HepG2 (cell line): ENCODE results near the gene UPB1. TPM values are rescaled to one million over a fixed set of nuclear protein-coding genes. Genes with fewer than 3 reads are reported as not detected.
A peak's percentile ranks its signal among the peaks of the same experiment; 100 is the strongest.

Source experiments
- ATF6 ChIP-seq: sonication (generic); formaldehyde crosslinking; conservative IDR thresholded peaks from 2 replicates; pipeline ENCODE4 v1.4.0; 2020; ENCODE audit warnings: missing genetic modification reagents
- CEBPG ChIP-seq: IDR thresholded peaks from 2 replicates; pipeline ENCODE4 v1.6.1; 2016
- ETV5 ChIP-seq: IDR thresholded peaks from 2 replicates; pipeline ENCODE4 v1.6.1; 2018; ENCODE audit warnings: missing biosample characterization, missing genetic modification reagents, inconsistent platforms, borderline replicate concordance
- FOXK1 ChIP-seq: sonication (generic); formaldehyde crosslinking; IDR thresholded peaks from 2 replicates; pipeline ENCODE4 v1.4.0; 2020; ENCODE audit warnings: low read depth, missing genetic modification reagents, borderline replicate concordance
- FOXP4 ChIP-seq: sonication (generic); formaldehyde crosslinking; IDR thresholded peaks from 2 replicates; pipeline ENCODE4 v1.4.0; 2020; ENCODE audit warnings: missing genetic modification reagents
- HOMEZ ChIP-seq: IDR thresholded peaks from 2 replicates; pipeline ENCODE4 v1.6.1; 2016; ENCODE audit warnings: low read depth
- JUNB ChIP-seq: sonication (generic); formaldehyde crosslinking; IDR thresholded peaks from 2 replicates; pipeline ENCODE4 v1.8.0; 2022; ENCODE audit warnings: missing genetic modification reagents, mild to moderate bottlenecking, borderline replicate concordance
- KLF13 ChIP-seq: sonication (generic); formaldehyde crosslinking; IDR thresholded peaks from 2 replicates; pipeline ENCODE4 v1.4.0; 2020; ENCODE audit warnings: mild to moderate bottlenecking, missing genetic modification reagents
- MAZ ChIP-seq, 2 experiments: sonication (generic) in 1 of 2; formaldehyde crosslinking in 1 of 2; IDR thresholded peaks; 2 replicates each; pipeline versions ENCODE4 v1.5.0 to v1.6.1; 2012 to 2020; ENCODE audit warnings: low read depth in 2 of 2, mild to moderate bottlenecking in 2 of 2, borderline replicate concordance in 1 of 2, improper control_type of control experiment in 1 of 2, low read length in 1 of 2, missing genetic modification reagents in 1 of 2, moderate library complexity in 1 of 2
- MEIS2 ChIP-seq: sonication (generic); formaldehyde crosslinking; IDR thresholded peaks from 2 replicates; pipeline ENCODE4 v1.9.0; 2021; ENCODE audit warnings: mild to moderate bottlenecking, missing genetic modification reagents
- RFXANK ChIP-seq: IDR thresholded peaks from 2 replicates; pipeline ENCODE4 v1.6.1; 2016
- SRF ChIP-seq: IDR thresholded peaks from 2 replicates; pipeline ENCODE4 v1.6.1; 2011; ENCODE audit warnings: mild to moderate bottlenecking, low read depth, low read length, moderate library complexity
- STAG1 ChIP-seq: sonication (generic); formaldehyde crosslinking; IDR thresholded peaks from 2 replicates; pipeline ENCODE4 v1.4.0; 2020; ENCODE audit warnings: missing genetic modification reagents
- TEAD2 ChIP-seq: sonication (generic); formaldehyde crosslinking; IDR thresholded peaks from 2 replicates; pipeline ENCODE4 v1.9.0; 2021; ENCODE audit warnings: missing genetic modification reagents
- TRIM24 ChIP-seq: sonication (generic); formaldehyde crosslinking; IDR thresholded peaks from 2 replicates; pipeline ENCODE4 v1.8.0; 2022; ENCODE audit warnings: mild to moderate bottlenecking, missing genetic modification reagents
- YEATS4 ChIP-seq: sonication (generic); formaldehyde crosslinking; IDR thresholded peaks from 2 replicates; pipeline ENCODE4 v1.4.0; 2020; ENCODE audit warnings: missing genetic modification reagents, borderline replicate concordance
- ZNF282 ChIP-seq: fragments of 450-650 bp; IDR thresholded peaks from 2 replicates; pipeline ENCODE4 v1.6.1; 2018; ENCODE audit not compliant: partially characterized antibody
- ZNF607 ChIP-seq: sonication (generic); formaldehyde crosslinking; IDR thresholded peaks from 2 replicates; pipeline ENCODE4 v1.5.1; 2020; ENCODE audit warnings: missing genetic modification reagents, mild to moderate bottlenecking, borderline replicate concordance
- ZSCAN22 ChIP-seq: sonication (generic); formaldehyde crosslinking; IDR thresholded peaks from 2 replicates; pipeline ENCODE4 v1.4.0; 2020; ENCODE audit warnings: mild to moderate bottlenecking, missing genetic modification reagents
- polyA plus RNA-seq, 8 experiments: library from polyadenylated mRNA; depleted of rRNA in 3 of 8; stranded (reverse) in 7 of 8; unstranded in 1 of 8; fragments of >200 nt; fragmentation: Illumina TruSeq in 4 of 8; extraction: Trizol in 4 of 8; gene quantifications; 2 replicates each; pipeline versions ENCODE4 v1.2.1 to v1.2.3, GENCODE V29; 2011 to 2016; ENCODE audit warnings: low read depth in 4 of 8, missing spikeins in 1 of 8, mixed read lengths in 1 of 8; ENCODE audit not compliant: insufficient read depth in 1 of 8
- total RNA-seq, 5 experiments: library from RNA; depleted of rRNA; stranded (reverse); fragments of >200 nt; fragmentation: Illumina TruSeq; extraction: Trizol; gene quantifications; 2 replicates each; pipeline ENCODE4 v1.2.3, GENCODE V29; 2016; ENCODE audit warnings: low read depth in 1 of 5
- TF ChIP-seq, protein P1 (sequence below): sonication (generic); formaldehyde crosslinking; IDR thresholded peaks from 2 replicates; pipeline ENCODE4 v1.8.0; 2022; ENCODE audit warnings: missing genetic modification reagents, low read depth, mild to moderate bottlenecking, borderline replicate concordance
- TF ChIP-seq, protein P2 (sequence below): sonication (generic); formaldehyde crosslinking; IDR thresholded peaks from 2 replicates; pipeline ENCODE4 v1.5.1; 2020; ENCODE audit warnings: missing genetic modification reagents, mild to moderate bottlenecking, borderline replicate concordance
- TF ChIP-seq, protein P3 (sequence below): IDR thresholded peaks from 2 replicates; pipeline ENCODE4 v1.6.1; 2016; ENCODE audit warnings: missing compliant biosample characterization, missing genetic modification reagents, borderline replicate concordance

Gene UPB1
- total and polyA plus RNA-seq, 2 of the 13 experiments (the other 11 are each of a cell fraction or from before 2014, with no cell fraction given) = 0.38 to 1.2 TPM

- TF ChIP-seq MAZ (IDR thresholded peaks at IDR 0.05; ENCODE audit: borderline replicate concordance, low read depth, low read length) (no peak), MAZ (CRISPR knock-in tag; IDR thresholded peaks at IDR 0.05; ENCODE audit: low read depth) (no peak), MEIS2 (no peak), RFXANK (CRISPR knock-in tag) (no peak), TRIM24 (CRISPR knock-in tag) (no peak), JUNB (no peak), SRF (no peak), TEAD2 (CRISPR knock-in tag) (no peak), ZSCAN22 (CRISPR knock-in tag) (no peak), HOMEZ (CRISPR knock-in tag) (no peak), FOXP4 (CRISPR knock-in tag) (no peak), YEATS4 (CRISPR knock-in tag) (peak; percentile 7; the same call in 1 of the 2 replicates), ETV5 (CRISPR knock-in tag) (no peak), ATF6 (CRISPR knock-in tag) (no peak), ZNF607 (CRISPR knock-in tag) (no peak), FOXK1 (CRISPR knock-in tag) (no peak), ZNF282 (no peak), CEBPG (CRISPR knock-in tag) (no peak), KLF13 (CRISPR knock-in tag) (no peak), STAG1 (CRISPR knock-in tag) (no peak)
- TF ChIP-seq, protein P1, sequence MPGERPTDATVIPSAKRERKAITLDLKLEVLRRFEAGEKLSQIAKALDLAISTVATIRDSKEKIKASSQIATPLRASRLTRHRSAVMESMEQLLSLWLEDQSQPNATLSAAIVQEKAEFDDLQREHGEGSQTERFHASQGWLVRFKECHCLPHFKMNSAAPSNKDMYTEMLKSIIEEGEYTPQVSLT (CRISPR knock-in tag) = no peak
- TF ChIP-seq, protein P2, sequence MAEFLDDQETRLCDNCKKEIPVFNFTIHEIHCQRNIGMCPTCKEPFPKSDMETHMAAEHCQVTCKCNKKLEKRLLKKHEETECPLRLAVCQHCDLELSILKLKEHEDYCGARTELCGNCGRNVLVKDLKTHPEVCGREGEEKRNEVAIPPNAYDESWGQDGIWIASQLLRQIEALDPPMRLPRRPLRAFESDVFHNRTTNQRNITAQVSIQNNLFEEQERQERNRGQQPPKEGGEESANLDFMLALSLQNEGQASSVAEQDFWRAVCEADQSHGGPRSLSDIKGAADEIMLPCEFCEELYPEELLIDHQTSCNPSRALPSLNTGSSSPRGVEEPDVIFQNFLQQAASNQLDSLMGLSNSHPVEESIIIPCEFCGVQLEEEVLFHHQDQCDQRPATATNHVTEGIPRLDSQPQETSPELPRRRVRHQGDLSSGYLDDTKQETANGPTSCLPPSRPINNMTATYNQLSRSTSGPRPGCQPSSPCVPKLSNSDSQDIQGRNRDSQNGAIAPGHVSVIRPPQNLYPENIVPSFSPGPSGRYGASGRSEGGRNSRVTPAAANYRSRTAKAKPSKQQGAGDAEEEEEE = no peak
- TF ChIP-seq, protein P3, sequence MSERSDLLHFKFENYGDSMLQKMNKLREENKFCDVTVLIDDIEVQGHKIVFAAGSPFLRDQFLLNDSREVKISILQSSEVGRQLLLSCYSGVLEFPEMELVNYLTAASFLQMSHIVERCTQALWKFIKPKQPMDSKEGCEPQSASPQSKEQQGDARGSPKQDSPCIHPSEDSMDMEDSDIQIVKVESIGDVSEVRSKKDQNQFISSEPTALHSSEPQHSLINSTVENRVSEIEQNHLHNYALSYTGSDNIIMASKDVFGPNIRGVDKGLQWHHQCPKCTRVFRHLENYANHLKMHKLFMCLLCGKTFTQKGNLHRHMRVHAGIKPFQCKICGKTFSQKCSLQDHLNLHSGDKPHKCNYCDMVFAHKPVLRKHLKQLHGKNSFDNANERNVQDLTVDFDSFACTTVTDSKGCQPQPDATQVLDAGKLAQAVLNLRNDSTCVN (CRISPR knock-in tag) = no peak
Observed at GRCh38 chr22:24499706-24500276, 4.7 kb downstream of the UPB1 start (continued).
